Measurements from ENCODE around the gene SYF2. TPM values are rescaled to one million over a fixed set of nuclear protein-coding genes. Genes with fewer than 3 reads are reported as not detected.

Gene SYF2
- total RNA-seq, 4 donors from 2014 or later, result 32.7 to 52.2 (median 43.7) TPM

DNA sequence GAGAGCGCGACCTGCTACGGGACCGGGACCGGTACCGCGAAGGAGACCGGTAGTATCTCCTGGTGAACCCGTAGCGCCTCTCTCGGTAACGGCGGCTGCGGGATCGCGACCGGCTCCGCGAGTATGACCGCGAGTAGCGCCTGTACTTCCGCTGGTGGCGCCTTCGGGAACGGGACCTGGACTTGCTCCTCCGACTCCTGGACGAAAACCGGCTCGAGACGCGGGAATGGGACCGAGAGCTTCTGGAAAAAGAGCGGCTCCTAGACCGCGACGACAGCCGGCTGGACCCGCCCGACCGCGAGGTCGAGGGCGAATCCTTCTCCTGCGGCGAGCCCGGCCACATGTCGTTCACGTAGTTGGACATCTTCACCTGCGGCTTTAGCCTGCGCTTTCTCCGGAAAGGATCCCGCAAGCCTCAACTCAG is 14.3 kb upstream of the SYF2 start:
- no peaks in the 10 kb centered on the region for H3K27me3 ChIP-seq
- no peak for DNase-seq (ENCODE audit: low spot score in 2 of 2)
- WGBS, 2 donors, result 0 to 1% methylated on average over 29 to 53 of the region's 53 CpGs
- H3K9me3 ChIP-seq, result no peaks in the 10 kb centered on the region
- peaks cover 2 to 41% (median 14%) of the 10 kb centered on the region in 3 donors for H3K36me3 ChIP-seq
- peaks cover 0 to 44% (median 15%) of the 10 kb centered on the region in 4 donors for H3K4me1 ChIP-seq
- peak overlapping the region; percentile 65 to 90 (median 78) for H3K4me3 ChIP-seq
- no peak for TF ChIP-seq EP300 (IDR thresholded peaks at IDR 0.05)
- TF ChIP-seq, protein P1, sequence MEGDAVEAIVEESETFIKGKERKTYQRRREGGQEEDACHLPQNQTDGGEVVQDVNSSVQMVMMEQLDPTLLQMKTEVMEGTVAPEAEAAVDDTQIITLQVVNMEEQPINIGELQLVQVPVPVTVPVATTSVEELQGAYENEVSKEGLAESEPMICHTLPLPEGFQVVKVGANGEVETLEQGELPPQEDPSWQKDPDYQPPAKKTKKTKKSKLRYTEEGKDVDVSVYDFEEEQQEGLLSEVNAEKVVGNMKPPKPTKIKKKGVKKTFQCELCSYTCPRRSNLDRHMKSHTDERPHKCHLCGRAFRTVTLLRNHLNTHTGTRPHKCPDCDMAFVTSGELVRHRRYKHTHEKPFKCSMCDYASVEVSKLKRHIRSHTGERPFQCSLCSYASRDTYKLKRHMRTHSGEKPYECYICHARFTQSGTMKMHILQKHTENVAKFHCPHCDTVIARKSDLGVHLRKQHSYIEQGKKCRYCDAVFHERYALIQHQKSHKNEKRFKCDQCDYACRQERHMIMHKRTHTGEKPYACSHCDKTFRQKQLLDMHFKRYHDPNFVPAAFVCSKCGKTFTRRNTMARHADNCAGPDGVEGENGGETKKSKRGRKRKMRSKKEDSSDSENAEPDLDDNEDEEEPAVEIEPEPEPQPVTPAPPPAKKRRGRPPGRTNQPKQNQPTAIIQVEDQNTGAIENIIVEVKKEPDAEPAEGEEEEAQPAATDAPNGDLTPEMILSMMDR (IDR thresholded peaks at IDR 0.05), result no peak
- H3K27ac ChIP-seq, result peak overlapping the region; percentile 93 to 100 (median 98)

DNA sequence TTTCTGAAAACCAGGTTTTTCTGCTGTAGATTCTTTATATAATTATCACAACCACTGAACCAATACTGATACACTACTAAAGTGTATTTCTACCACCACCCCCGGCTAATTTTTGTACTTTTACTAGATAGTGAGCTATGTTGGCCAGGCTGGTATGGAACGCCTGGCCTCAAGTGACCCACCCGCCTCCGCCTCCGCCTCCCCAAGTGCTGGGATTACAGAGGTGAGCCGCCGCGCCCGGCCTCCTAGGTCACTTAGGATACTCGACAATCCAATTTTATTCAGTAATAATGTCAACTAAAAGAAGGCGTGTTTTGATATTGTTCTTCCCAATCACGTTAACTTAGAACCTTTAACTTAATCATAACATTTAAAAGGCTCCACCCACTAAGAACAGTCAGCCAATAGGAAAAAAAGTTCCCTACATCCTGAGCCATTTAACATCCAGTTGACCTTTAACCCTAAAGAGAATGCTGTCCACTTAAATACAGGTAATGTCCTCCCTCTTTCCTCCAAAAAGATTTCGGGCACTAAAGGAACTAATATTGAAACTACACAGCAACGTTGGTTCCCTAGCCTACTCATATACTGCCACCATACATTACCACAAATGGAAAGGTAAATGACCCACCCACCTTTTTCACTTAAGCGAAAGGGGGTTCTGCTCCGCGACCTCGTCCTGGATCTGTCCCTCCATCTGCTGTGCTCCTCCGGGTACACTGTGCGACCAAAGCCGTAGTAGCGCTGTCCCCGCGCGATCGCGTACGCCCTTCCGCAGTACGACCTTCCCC is 13.7 kb upstream of the SYF2 start:
- Histone ChIP-seq H3K27me3 (no peaks in the 10 kb centered on the region), H3K36me3 (peaks cover 2 to 47% (median 14%) of the 10 kb centered on the region in 3 donors), H3K4me3 (peak overlapping the region; percentile 65 to 90 (median 78)), H3K4me1 (peaks cover 0 to 50% (median 15%) of the 10 kb centered on the region in 4 donors), H3K27ac (peak overlapping the region; percentile 93 to 100 (median 98)), H3K9me3 (no peaks in the 10 kb centered on the region)
- whole genome bisulfite sequencing, 2 donors, result 21 to 23% methylated on average over 30 of the region's 30 CpGs
- no peak for DNase-seq (ENCODE audit: low spot score in 2 of 2)
- TF ChIP-seq, protein P1 (IDR thresholded peaks at IDR 0.05), result no peak
- TF ChIP-seq EP300 (IDR thresholded peaks at IDR 0.05) (no peak), POLR2A (IDR thresholded peaks at IDR 0.05) (no peak)

DNA sequence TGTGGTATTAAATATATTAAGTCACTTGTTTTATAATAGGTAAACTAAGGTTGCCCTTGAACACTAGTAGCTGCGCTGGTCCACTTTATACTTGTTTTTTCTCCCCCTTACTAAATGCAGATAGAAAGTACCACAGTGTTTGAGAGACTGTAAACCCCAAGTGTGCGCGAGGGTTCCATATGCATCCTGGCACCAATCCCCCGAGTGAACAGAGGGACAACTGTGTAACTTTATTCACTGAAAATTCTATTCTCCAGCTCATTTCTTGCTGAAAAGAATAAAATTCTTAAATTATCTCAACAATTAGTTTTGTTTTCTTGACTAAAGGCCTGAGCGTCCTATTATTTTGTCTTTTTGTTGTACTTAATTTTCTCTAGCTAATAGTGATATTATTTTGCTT is 13.1 kb upstream of the SYF2 start:
- Histone ChIP-seq H3K27me3 (no peaks in the 10 kb centered on the region), H3K4me3 (peak overlapping the region; percentile 65 to 90 (median 78)), H3K36me3 (peaks cover 2 to 53% (median 14%) of the 10 kb centered on the region in 3 donors), H3K9me3 (no peaks in the 10 kb centered on the region), H3K4me1 (peaks cover 3 to 56% (median 21%) of the 10 kb centered on the region in 4 donors), H3K27ac (peak overlapping the region in 3 of 4 donors; percentile 28 to 100 (median 93))
- TF ChIP-seq, protein P1 (IDR thresholded peaks at IDR 0.05), result no peak
- no peak for TF ChIP-seq POLR2A (IDR thresholded peaks at IDR 0.05)
- no peak for TF ChIP-seq EP300 (IDR thresholded peaks at IDR 0.05)
- 50 to 57% methylated on average over 5 of the region's 5 CpGs for WGBS, 2 donors
- DNase-seq (ENCODE audit: low spot score in 2 of 2), result no peak

DNA sequence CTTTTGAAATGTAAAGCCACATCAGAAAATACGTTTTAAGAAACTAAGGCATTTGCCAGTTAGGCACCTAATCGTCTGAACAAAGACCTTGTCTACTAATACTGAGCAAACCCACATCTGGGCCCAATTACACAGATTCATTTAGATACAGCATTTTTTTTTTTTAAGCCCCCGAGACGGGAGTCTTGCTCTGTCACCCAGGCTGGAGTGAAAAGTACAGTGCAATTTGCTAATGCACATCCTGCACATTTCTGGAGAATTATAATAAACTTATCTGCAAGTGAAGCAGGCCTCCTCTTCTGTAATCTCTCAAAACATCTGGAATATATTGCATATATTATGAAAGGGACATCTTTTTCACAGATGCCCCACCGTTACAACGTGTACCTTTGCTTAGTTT is 11.6 kb upstream of the SYF2 start:
- H3K4me3 ChIP-seq, result no peak overlapping the region
- no peaks in the 10 kb centered on the region for H3K9me3 ChIP-seq
- TF ChIP-seq POLR2A (IDR thresholded peaks at IDR 0.05), result no peak
- no peak for TF ChIP-seq EP300 (IDR thresholded peaks at IDR 0.05)
- TF ChIP-seq, protein P1 (IDR thresholded peaks at IDR 0.05), result no peak
- H3K4me1 ChIP-seq, result peaks cover 4 to 68% (median 24%) of the 10 kb centered on the region in 4 donors
- H3K36me3 ChIP-seq, result peaks cover 2 to 53% (median 14%) of the 10 kb centered on the region in 3 donors
- no peak overlapping the region for H3K27ac ChIP-seq
- no peaks in the 10 kb centered on the region for H3K27me3 ChIP-seq
- no peak for DNase-seq (ENCODE audit: low spot score in 2 of 2)
- 53 to 57% methylated on average over 6 of the region's 6 CpGs for WGBS, 2 donors

Measured in tibial nerve (tissue), 4 donors.